GM12874 (cell line): Measurements from ENCODE around the gene ACLY.

Source experiments
- CTCF ChIP-seq: IDR thresholded peaks from 2 replicates; pipeline ENCODE4 v1.5.1; 2011; ENCODE audit warnings: low read depth, mild to moderate bottlenecking, control low read depth, low read length, moderate library complexity; ENCODE audit not compliant: insufficient read depth

Gene ACLY

GRCh38 chr17:41822216-41823140 is 96.3 kb downstream of the ACLY start:
- no peak for TF ChIP-seq CTCF

GRCh38 chr17:41821776-41822175 is 97.0 kb downstream of the ACLY start:
- TF ChIP-seq CTCF, result no peak

DNA sequence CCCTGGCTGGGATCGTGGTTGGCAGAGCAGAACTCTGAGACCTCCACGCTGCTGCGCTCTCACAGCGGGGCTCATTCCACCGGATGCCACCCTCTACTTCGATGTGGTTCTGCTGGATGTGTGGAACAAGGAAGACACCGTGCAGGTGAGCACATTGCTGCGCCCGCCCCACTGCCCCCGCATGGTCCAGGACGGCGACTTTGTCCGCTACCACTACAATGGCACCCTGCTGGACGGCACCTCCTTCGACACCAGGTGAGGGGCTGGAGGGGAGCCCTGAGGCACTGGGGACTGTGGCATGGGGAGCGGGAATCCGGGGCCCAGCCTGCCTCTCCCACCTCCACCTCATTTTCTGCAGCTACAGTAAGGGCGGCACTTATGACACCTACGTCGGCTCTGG is 100.7 kb downstream of the ACLY start:
- TF ChIP-seq CTCF, result no peak
